Chondrocyte (in vitro differentiated cells): ENCODE measurements around the gene ZNF768. TPM values are rescaled to one million over a fixed set of nuclear protein-coding genes. Genes with fewer than 3 reads are reported as not detected.
A peak's percentile ranks its signal among the peaks of the same experiment; 100 is the strongest.

Experiments
- DNase-seq: peaks from one replicate; pipeline ENCODE4 v3.0.0; 2021; ENCODE audit warnings: mixed read lengths, low spot score
- H3K27ac Mint-ChIP-seq: one replicate; pipeline ENCODE4 v1.8.0; 2021; ENCODE audit warnings: mild to moderate bottlenecking, moderate library complexity, mixed read lengths; ENCODE audit not compliant: unreplicated experiment
- H3K27me3 Mint-ChIP-seq: 2 replicates; pipeline ENCODE4 v1.8.0; 2021; ENCODE audit warnings: low read depth, mixed read lengths
- H3K36me3 Mint-ChIP-seq: 2 replicates; pipeline ENCODE4 v1.8.0; 2021; ENCODE audit warnings: low read depth, mixed read lengths
- H3K4me1 Mint-ChIP-seq: 2 replicates; pipeline ENCODE4 v1.8.0; 2021; ENCODE audit warnings: low read depth, mild to moderate bottlenecking, mixed read lengths
- H3K4me3 Mint-ChIP-seq: one replicate; pipeline ENCODE4 v1.8.0; 2021; ENCODE audit warnings: mild to moderate bottlenecking, moderate library complexity, mixed read lengths; ENCODE audit not compliant: unreplicated experiment
- H3K9me3 Mint-ChIP-seq: 2 replicates; pipeline ENCODE4 v1.8.0; 2021; ENCODE audit warnings: low read depth, mixed read lengths
- total RNA-seq: library from RNA; stranded (reverse); gene quantifications from 3 replicates; pipeline ENCODE4 v1.2.1, GENCODE V29; 2021
- TF ChIP-seq, protein P1 (sequence below): fragments of 200-600 bp; sonication (generic); IDR thresholded peaks from 2 replicates; pipeline ENCODE4 v1.5.0; 2021; ENCODE audit warnings: antibody characterized with exemption, mild to moderate bottlenecking, moderate library complexity

The ZNF768 gene
- total RNA-seq, 1 donor from 2014 or later: 30.0 TPM

GRCh38 chr16:30554557-30555314 is 28.4 kb upstream of the ZNF768 start:
- no peak overlapping the region for H3K4me3 Mint-ChIP-seq

GRCh38 chr16:30553393-30553899 is 27.1 kb upstream of the ZNF768 start:
- Mint-ChIP-seq H3K9me3 (no peaks in the 10 kb centered on the region), H3K27me3 (no peaks in the 10 kb centered on the region), H3K4me1 (peaks cover 12% of the 10 kb centered on the region), H3K27ac (no peak overlapping the region), H3K36me3 (peaks cover 12% of the 10 kb centered on the region), H3K4me3 (no peak overlapping the region)
- TF ChIP-seq, protein P1, sequence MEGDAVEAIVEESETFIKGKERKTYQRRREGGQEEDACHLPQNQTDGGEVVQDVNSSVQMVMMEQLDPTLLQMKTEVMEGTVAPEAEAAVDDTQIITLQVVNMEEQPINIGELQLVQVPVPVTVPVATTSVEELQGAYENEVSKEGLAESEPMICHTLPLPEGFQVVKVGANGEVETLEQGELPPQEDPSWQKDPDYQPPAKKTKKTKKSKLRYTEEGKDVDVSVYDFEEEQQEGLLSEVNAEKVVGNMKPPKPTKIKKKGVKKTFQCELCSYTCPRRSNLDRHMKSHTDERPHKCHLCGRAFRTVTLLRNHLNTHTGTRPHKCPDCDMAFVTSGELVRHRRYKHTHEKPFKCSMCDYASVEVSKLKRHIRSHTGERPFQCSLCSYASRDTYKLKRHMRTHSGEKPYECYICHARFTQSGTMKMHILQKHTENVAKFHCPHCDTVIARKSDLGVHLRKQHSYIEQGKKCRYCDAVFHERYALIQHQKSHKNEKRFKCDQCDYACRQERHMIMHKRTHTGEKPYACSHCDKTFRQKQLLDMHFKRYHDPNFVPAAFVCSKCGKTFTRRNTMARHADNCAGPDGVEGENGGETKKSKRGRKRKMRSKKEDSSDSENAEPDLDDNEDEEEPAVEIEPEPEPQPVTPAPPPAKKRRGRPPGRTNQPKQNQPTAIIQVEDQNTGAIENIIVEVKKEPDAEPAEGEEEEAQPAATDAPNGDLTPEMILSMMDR: no peak
- no peak for DNase-seq

More at GRCh38 chr16:30554557-30555314, 28.4 kb upstream of the ZNF768 start:
- no peak overlapping the region for H3K27ac Mint-ChIP-seq
- TF ChIP-seq, protein P1: no peak
- no peaks in the 10 kb centered on the region for H3K27me3 Mint-ChIP-seq
- DNase-seq: peak; percentile 81
- H3K36me3 Mint-ChIP-seq: peaks cover 12% of the 10 kb centered on the region
- H3K9me3 Mint-ChIP-seq: no peaks in the 10 kb centered on the region
- peaks cover 17% of the 10 kb centered on the region for H3K4me1 Mint-ChIP-seq

DNA sequence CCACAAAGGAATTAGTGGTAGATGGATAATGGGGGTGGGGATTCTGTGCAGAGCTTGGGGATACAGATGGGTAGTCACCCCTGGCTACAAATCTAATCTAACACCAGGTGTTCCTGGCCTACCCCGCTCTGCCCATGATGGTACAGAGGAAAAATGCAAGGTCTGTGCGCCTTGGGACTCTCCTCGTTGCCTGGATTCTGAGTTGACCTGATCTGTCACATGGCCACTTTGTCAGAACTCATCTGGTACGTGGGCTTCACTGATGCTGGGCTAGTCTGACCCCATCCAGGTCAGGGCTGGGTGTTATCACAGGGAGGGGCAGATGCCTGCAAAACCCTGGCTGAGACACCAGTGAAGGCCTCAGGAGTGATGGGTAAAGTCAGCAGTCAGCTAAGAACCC is 26.6 kb upstream of the ZNF768 start:
- H3K4me1 Mint-ChIP-seq: peaks cover 12% of the 10 kb centered on the region
- peaks cover 12% of the 10 kb centered on the region for H3K36me3 Mint-ChIP-seq
- no peak for DNase-seq
- no peak overlapping the region for H3K27ac Mint-ChIP-seq
- no peaks in the 10 kb centered on the region for H3K9me3 Mint-ChIP-seq
- H3K27me3 Mint-ChIP-seq: no peaks in the 10 kb centered on the region
- TF ChIP-seq, protein P1: no peak
- no peak overlapping the region for H3K4me3 Mint-ChIP-seq

GRCh38 chr16:30551781-30552180 is 25.4 kb upstream of the ZNF768 start:
- Mint-ChIP-seq H3K4me1 (peaks cover 8% of the 10 kb centered on the region), H3K36me3 (peaks cover 12% of the 10 kb centered on the region), H3K27me3 (no peaks in the 10 kb centered on the region), H3K9me3 (no peaks in the 10 kb centered on the region), H3K4me3 (no peak overlapping the region), H3K27ac (no peak overlapping the region)
- DNase-seq: no peak
- TF ChIP-seq, protein P1: no peak

DNA sequence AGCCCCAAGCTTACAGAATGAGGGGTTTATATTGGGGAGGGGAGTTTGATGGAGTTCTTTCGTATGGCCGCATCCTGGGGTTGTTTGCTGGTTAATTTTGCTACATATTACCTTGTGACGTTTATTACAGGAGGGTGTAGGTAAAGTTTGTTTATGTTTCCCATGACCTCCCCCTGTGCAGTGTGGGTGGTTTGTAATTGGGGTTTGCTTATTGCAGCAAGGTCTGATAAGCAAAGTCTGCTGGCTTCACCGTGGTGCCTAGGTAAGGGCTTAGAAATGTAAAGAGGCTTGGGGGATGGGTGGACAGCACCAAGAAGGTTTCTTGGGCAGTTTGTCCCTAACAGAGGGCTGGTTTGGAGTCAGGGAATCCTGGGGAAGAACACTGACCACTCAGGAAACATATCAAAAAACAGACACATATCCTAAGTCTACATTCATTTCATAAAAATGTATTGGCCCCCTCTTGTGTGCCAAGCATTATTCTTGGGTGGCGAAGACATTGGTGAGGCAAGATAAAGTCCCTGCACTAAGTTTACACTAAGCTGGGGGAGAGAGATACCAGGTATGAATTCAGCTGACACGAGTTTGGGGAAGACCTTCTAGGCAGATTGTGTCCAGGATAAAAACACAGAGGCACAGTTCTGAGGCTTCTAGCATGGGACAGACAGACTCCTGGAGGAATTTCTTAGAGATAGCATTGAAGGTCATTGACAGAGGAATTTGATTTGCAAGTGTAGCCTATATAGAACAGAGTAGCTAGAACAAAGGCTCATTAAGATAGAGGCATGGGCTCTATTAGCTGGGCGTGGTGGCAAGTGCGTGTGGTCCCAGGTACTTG is 22.3 kb upstream of the ZNF768 start:
- Mint-ChIP-seq H3K27me3 (no peaks in the 10 kb centered on the region), H3K9me3 (no peaks in the 10 kb centered on the region), H3K4me1 (peaks cover 3% of the 10 kb centered on the region), H3K4me3 (no peak overlapping the region), H3K27ac (no peak overlapping the region), H3K36me3 (peaks cover 4% of the 10 kb centered on the region)
- no peak for DNase-seq
- TF ChIP-seq, protein P1: no peak
